Erythroblast (primary cell): Measurements from ENCODE around the gene SEPTIN10.

Experiments
- GATA1 ChIP-seq: IDR thresholded peaks from 2 replicates; pipeline ENCODE4 v1.6.1; 2011; ENCODE audit warnings: low read depth, mild to moderate bottlenecking, control low read depth, low read length, moderate library complexity
- POLR2A ChIP-seq: IDR thresholded peaks from 2 replicates; pipeline ENCODE4 v1.6.1; 2011; ENCODE audit warnings: mild to moderate bottlenecking, low read length

- no peak for TF ChIP-seq POLR2A
- TF ChIP-seq GATA1 = no peak
Measured at GRCh38 chr2:109533823-109534222, 79.9 kb downstream of the SEPTIN10 start.
